Activated T-cell treated with anti-CD3 and anti-CD28 coated beads, Interleukin-2, amount 50 U/mL, for 4 hours (primary cell): Measurements from ENCODE around the gene ELFN1. TPM values are rescaled to one million over a fixed set of nuclear protein-coding genes. Genes with fewer than 3 reads are reported as not detected.

Experiments
- ATAC-seq, 2 donors: fragments of 200-7000 bp; cut with Tn5 transposase; one replicate each; pipeline ENCODE4 v1.10.0; 2021
- DNase-seq: peaks from one replicate; pipeline ENCODE4 v3.0.0-alpha.2; 2020
- H3K27me3 Mint-ChIP-seq: one replicate; pipeline ENCODE4 v1.8.0; 2021; ENCODE audit warnings: low read depth, mixed read lengths
- H3K36me3 Mint-ChIP-seq: one replicate; pipeline ENCODE4 v1.8.0; 2022; ENCODE audit warnings: mixed read lengths; ENCODE audit not compliant: insufficient read depth
- H3K4me1 Mint-ChIP-seq: one replicate; pipeline ENCODE4 v1.8.0; 2021; ENCODE audit warnings: low read depth, mixed read lengths
- H3K4me3 Mint-ChIP-seq: one replicate; pipeline ENCODE4 v1.8.0; 2021; ENCODE audit warnings: mild to moderate bottlenecking, moderate library complexity, mixed read lengths
- H3K9me3 Mint-ChIP-seq: one replicate; pipeline ENCODE4 v1.8.0; 2021; ENCODE audit warnings: mixed read lengths
- total RNA-seq, 3 donors: library from RNA; stranded (reverse); gene quantifications; one replicate each; pipeline ENCODE4 v1.2.1, GENCODE V29; 2021

The ELFN1 gene
- total RNA-seq, 3 donors from 2014 or later, result 0.11 to 0.13 (median 0.13) TPM

DNA sequence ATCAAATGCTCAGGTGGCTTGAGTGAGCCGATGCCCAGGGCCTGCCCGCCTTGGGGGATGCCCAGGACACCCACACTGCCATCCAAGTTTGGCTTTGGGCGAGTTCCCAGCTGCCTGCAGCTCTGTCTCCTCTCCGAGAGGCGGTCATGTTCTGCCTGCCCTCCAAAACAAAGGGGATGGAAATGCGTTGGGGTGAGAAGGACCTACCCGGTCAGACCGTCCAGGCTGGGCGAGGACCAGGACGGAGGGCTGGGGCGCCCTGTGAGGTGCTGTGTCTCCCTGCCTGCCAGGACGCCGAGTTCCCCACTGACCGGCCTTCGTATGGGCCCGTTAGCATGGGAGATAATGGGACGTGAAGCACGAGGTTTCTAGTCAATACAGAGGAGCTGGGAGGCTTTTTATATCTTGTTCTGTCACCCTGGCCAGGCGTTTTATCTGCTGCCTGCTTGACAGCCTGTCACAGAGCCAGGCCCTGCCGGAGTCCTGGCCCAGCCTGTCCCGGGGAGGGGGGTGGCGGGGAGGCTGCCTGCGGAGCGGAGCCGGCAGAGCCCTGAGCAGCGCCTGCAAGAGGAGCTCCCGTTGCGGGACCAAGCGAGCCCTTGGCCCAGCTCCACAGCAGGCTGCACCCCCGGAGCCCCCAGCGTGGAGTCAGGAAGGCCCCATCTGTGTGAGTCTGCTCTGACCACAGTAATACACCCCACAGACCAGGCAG is 22.0 kb upstream of the ELFN1 start:
- no peak for DNase-seq
- Mint-ChIP-seq H3K27me3 (peaks cover 17% of the 10 kb centered on the region), H3K9me3 (no peaks in the 10 kb centered on the region), H3K36me3 (no peaks in the 10 kb centered on the region), H3K4me1 (no peaks in the 10 kb centered on the region), H3K4me3 (no peak overlapping the region)
- ATAC-seq, result no peak

DNA sequence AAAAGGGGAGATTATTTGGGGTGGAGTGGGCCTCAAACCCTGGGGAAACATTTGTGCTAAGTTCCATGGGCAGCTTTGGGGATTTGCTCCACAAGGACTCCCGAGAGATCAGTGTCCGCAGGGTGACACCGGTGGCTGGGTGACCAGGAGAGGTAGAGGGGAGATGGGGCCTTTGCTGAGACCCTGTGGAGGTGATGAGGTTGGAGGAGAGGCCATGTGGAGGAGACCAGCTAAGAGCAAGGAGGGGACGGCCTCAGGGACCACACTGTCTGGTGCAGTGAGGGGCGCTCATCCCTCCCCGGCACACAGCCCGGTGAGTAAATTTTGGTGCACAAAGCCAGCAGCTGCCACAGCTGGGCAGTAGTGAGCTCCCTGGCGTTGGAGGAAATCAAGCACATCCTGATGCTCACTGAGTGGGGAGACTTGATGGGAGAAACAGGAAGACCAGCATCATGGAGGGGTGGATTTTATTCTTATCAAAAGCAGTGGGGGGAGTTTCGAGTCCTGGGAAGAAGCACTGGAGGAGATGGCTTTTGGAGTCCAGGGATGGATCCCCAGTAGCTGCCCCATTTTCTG is 20.2 kb upstream of the ELFN1 start:
- Mint-ChIP-seq H3K36me3 (no peaks in the 10 kb centered on the region), H3K4me3 (no peak overlapping the region), H3K4me1 (no peaks in the 10 kb centered on the region), H3K9me3 (no peaks in the 10 kb centered on the region), H3K27me3 (peaks cover 16% of the 10 kb centered on the region)
- ATAC-seq (no peak), DNase-seq (no peak)

DNA sequence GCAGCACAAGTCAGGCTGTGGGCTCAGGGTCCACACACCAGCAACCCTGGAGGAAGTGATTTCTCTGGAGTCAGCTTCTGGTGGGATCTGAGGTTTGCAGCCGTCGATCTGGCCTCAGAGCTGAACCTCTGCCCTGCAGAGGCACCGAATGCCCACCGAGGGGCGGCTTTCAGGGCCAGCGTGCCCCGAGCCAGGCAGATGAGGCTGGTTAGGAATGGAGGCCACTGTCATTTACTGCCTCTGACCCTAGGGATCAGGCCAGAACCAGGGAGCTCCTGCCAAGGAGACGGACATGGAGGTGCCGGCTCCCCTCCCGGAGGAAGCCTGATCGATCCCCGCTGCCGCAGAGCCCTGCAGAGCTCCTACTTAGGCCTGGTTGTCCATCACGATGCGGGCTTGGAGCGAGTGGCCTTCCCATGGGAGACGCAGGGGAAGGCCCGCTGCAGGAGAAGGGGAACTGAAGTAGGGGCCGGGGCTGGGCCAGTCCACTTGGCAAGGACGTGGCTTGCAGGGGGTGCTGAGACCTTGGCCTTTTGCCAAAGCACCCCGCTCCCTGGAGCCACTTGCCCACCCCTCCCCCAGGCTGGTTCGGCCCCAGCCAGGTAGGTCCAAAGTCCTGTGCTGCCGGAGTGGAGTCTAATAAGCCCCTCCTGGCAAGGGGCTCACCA is 19.6 kb upstream of the ELFN1 start:
- DNase-seq (no peak), ATAC-seq (no peak)
- Mint-ChIP-seq H3K4me1 (no peaks in the 10 kb centered on the region), H3K27me3 (peaks cover 15% of the 10 kb centered on the region), H3K9me3 (no peaks in the 10 kb centered on the region), H3K4me3 (no peak overlapping the region), H3K36me3 (no peaks in the 10 kb centered on the region)

DNA sequence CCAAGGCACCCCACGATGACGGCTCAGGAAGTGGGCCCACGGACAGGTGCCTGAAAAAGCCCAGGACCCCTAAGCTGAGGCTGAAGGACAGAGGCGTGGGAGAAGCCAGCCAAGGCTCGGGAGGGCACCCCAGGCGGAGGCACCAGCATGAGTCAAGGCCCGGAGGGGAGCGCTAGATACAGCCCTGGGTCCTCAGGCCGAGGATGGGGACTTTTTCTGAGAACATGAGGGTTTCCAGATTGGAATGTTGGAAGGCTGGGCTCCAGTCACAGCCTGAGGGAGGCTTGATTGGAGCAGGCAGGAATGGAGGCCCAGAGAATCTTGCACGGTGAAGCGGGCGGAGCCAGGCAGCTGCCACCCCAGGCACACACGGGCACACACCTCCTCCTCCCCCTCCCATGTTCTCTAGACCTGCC is 19.0 kb upstream of the ELFN1 start:
- no peak for DNase-seq

DNA sequence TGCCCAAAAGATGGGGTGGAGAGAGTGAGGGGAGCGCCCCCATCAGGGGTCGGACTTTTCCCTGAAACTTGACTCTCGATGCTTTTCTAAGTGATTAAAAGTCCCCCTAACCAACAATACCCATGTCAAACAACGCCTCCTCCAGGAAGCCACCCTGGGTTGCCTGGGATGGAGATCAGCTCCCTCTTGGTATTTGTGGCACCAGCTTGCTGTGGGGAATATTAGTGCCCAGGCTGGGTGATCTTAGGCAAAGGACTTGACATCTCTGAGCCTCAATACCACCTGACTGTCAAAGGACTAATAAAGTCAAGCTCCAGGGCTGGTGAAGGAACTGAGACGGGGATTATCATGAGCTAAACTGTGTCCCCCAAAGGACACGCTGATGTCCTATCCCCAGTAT is 18.2 kb upstream of the ELFN1 start:
- H3K36me3 Mint-ChIP-seq, result no peaks in the 10 kb centered on the region
- DNase-seq (no peak), ATAC-seq (no peak)

More for the DNA sequence above, 19.0 kb upstream of the ELFN1 start:
- Mint-ChIP-seq H3K36me3 (no peaks in the 10 kb centered on the region), H3K4me1 (no peaks in the 10 kb centered on the region), H3K4me3 (no peak overlapping the region), H3K27me3 (peaks cover 18% of the 10 kb centered on the region), H3K9me3 (no peaks in the 10 kb centered on the region)
- no peak for ATAC-seq

DNA sequence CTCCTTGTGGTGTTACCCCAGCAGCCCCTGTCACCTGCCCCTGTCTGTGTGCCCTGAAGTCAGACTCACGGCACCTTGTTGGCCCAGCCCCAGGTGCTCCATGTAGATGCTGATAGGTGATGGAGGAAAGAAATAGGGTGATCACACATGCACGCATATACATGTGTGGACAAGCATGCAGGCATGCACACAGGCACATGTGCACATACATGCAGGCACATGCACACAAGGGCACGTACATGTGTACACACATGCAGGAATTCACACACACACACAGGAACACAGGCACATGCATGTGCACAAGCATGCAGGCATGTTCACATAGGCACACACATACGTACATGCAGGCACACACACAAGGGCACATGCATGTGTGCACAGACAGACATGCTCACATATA is 16.6 kb upstream of the ELFN1 start:
- Mint-ChIP-seq H3K27me3 (peaks cover 33% of the 10 kb centered on the region), H3K4me1 (no peaks in the 10 kb centered on the region), H3K4me3 (no peak overlapping the region), H3K9me3 (no peaks in the 10 kb centered on the region), H3K36me3 (no peaks in the 10 kb centered on the region)
- no peak for ATAC-seq
- no peak for DNase-seq

More for the DNA sequence above, 18.2 kb upstream of the ELFN1 start:
- no peaks in the 10 kb centered on the region for H3K9me3 Mint-ChIP-seq
- no peak overlapping the region for H3K4me3 Mint-ChIP-seq
- peaks cover 25% of the 10 kb centered on the region for H3K27me3 Mint-ChIP-seq
- no peaks in the 10 kb centered on the region for H3K4me1 Mint-ChIP-seq

DNA sequence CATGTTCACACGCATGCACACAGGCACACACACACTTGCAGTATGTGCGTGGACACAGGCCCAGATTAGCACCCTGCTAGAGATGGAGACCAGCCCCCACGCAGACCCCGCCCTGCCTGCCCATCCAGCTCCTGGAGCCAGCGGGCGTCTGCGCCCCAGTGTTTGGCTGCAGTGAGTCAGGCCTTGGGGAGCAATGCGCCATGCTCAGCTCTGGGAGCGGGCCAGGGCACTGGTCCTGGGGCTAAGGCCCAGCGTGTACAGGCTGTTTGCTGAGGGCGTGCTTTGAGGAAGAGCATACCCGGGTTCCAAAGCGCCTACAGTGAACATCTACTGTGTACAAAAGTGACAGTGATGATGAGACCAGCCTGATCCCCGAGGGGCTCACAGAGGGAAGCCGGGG is 16.0 kb upstream of the ELFN1 start:
- Mint-ChIP-seq H3K4me1 (no peaks in the 10 kb centered on the region), H3K36me3 (no peaks in the 10 kb centered on the region), H3K9me3 (no peaks in the 10 kb centered on the region), H3K4me3 (no peak overlapping the region), H3K27me3 (peaks cover 34% of the 10 kb centered on the region)
- DNase-seq, result no peak
- ATAC-seq, result no peak

DNA sequence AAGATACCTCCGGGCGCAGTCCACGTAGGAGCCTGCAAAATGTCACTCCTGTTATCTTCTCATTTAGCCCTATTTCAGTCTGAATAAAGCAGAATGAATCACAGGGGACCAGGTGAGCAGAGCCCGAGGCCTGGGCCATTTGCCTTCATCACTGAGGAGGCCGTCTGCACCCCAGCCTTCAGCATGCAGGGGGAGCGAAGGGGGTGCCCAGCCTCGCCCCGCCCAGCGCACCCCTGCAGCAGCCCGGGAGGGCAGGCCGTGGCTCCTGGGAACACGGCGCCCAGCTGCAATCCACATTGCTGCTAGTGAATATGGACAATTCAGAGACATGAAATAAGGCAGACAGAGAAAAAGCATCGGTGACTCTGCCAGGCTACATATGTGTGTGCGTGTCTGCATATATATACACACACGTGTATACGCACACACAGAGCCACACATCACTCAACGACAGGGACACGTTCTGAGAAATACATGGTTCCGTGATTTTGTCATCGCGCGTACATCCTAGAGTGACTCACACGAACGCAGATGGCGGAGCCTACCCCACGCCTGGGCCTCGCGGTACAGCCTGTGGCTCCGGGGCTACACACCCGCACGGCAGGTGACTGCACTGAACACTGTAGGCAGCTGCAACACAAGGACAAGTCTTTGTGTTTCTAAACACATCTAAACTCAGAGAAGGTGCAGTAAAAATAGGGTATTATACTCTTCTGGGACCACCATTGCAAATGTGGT is 15.2 kb upstream of the ELFN1 start:
- no peak for ATAC-seq
- Mint-ChIP-seq H3K4me1 (no peaks in the 10 kb centered on the region), H3K4me3 (no peak overlapping the region), H3K27me3 (peaks cover 33% of the 10 kb centered on the region), H3K9me3 (no peaks in the 10 kb centered on the region), H3K36me3 (no peaks in the 10 kb centered on the region)
- DNase-seq, result no peak

DNA sequence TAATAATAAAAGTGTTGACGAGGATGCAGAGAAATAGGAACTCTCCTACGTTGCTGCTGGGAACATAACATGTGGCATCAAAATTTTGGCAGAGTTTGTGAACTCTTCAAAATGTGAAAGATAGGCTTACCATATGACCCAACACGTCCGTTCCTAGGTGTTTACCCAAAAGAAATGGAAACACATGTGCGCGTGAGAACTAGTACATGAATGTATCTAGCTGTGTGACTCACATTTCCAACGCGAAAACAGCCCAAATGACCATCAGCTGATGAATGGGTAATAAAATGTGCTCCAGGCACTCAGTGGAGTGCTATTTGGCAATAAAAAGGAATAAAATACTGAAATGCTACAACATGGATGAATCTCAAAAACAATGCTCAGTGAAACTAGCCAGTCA is 10.4 kb upstream of the ELFN1 start:
- no peaks in the 10 kb centered on the region for H3K9me3 Mint-ChIP-seq
- H3K36me3 Mint-ChIP-seq, result no peaks in the 10 kb centered on the region
- H3K4me3 Mint-ChIP-seq, result no peak overlapping the region
- H3K4me1 Mint-ChIP-seq, result no peaks in the 10 kb centered on the region
- peaks cover 50% of the 10 kb centered on the region for H3K27me3 Mint-ChIP-seq
- no peak for DNase-seq
- no peak for ATAC-seq

DNA sequence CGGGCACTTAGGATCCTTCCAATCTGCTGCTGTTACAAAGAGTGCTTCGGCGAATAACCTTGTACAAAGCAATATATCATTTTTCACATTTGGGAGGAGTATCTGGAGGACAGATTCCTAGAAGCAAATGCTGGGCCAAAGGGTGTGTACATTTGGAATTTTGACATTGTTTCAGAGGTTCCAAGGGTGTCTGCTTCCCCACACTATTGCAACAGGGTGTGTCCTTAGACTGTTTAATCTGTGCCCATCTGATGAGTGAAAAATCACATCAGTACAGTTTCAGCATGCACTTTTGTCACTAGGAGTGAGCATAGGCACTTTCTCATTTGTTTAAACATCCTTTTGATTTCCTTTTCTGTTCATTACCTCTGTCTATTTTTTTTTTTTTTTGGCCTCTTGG is 8.6 kb upstream of the ELFN1 start:
- H3K4me3 Mint-ChIP-seq, result no peak overlapping the region
- no peaks in the 10 kb centered on the region for H3K4me1 Mint-ChIP-seq
- H3K27me3 Mint-ChIP-seq, result peaks cover 43% of the 10 kb centered on the region
- H3K36me3 Mint-ChIP-seq, result no peaks in the 10 kb centered on the region
- DNase-seq (no peak), ATAC-seq (no peak)
- no peaks in the 10 kb centered on the region for H3K9me3 Mint-ChIP-seq

DNA sequence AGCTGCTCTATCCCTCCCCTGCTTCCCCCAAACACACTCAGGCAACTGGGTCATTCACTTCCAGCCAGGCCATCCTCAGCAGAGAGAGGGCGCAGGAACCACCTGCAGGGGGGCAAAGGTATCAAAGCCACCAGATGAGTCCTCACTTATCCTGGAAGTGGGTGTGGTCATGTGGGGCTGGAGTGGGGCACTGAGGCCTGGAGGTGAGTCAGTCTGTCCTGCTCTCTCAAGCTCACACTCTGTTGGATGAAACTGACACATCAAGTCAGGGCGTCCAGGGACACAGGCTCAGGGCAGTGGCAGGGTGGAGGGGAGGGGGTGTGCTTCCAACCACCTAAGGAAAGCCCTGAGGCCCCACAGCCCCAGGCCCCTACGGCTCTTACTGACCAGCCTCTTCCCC is 8.0 kb upstream of the ELFN1 start:
- Mint-ChIP-seq H3K9me3 (no peaks in the 10 kb centered on the region), H3K36me3 (no peaks in the 10 kb centered on the region), H3K27me3 (peaks cover 41% of the 10 kb centered on the region), H3K4me3 (no peak overlapping the region), H3K4me1 (peaks cover 2% of the 10 kb centered on the region)
- no peak for ATAC-seq
- no peak for DNase-seq

DNA sequence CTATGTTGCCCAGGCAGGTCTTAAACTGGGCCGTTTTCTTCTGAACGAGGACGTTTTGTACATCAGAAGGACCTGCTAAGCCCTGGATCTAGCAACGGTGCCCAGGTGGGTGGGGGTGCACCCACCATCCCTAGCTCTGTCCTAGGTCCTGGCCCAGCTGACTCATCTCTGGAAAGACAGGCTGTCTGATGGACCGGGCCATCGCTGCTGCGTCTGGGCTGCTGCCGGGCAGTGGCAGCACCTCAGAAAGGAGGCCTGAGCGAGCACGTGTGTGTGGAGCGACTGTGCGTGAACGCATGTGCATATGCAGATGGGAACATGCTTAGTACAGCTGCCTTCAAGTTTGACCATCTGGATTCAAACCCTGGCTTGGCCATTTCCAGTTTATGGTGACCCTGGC is 7.3 kb upstream of the ELFN1 start:
- Mint-ChIP-seq H3K36me3 (no peaks in the 10 kb centered on the region), H3K4me1 (peaks cover 2% of the 10 kb centered on the region), H3K27me3 (peaks cover 37% of the 10 kb centered on the region), H3K9me3 (no peaks in the 10 kb centered on the region), H3K4me3 (no peak overlapping the region)
- DNase-seq, result no peak
- no peak for ATAC-seq

DNA sequence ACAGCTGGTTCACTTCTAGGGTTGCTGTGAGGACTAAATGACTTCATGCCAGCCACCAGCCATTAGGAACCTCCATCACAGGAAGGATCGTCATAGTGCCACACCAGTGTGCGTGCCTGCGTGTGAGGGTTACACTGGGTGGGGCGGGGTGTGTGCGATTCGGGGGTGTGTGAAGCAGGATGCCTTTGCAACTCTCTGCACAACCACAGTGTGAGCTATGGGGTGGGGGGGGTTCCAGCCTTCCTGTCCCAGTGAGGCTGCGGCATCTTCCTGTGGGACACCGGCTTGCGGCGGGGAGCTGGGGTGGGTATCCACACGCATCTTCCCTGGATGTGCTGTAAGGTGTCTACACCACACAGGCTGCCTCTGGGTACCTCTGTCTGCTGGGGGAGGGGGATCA is 6.9 kb upstream of the ELFN1 start:
- Mint-ChIP-seq H3K36me3 (no peaks in the 10 kb centered on the region), H3K4me3 (no peak overlapping the region), H3K27me3 (peaks cover 38% of the 10 kb centered on the region), H3K4me1 (peaks cover 5% of the 10 kb centered on the region), H3K9me3 (no peaks in the 10 kb centered on the region)
- no peak for DNase-seq
- no peak for ATAC-seq

DNA sequence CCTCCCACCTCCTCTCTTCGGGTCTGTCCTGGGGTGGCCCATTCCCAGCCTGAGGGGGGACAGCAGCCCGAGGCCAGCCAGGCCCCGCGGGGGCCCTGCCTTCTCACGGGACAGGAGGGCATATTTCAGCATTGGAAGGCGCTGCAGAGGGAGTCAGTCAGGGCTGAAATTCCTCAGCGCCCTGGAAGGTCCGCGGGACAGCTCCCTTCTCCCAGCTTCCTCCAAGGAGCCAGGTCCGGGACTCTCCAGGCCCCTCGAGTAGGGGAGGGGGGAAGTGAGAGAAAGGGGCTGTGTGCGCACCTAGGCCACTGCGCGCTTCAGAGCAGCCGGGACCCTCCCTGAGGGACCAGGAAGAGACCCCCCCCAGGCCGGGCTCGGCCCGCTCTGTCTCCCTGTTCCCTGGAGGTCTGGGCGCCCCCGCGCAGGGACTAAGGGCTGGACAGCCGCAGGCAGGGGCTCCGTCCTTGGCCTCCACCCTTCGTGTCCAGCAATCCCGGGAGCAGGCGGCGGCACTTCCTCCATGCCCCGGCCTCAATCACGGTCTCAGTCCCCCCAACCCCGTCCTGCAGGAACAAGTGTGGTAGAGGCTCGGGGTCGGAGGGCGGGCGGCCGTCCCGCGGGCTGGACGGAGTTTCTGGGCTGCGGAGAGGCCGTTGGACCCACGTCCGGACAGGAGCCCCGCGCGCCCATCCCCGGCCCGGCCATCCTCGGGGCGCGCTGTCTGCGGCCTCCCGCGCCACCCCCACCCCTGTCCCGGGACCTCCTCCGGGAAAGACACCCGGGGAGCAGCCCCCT is 6.0 kb upstream of the ELFN1 start:
- Mint-ChIP-seq H3K4me1 (peaks cover 10% of the 10 kb centered on the region), H3K4me3 (no peak overlapping the region), H3K36me3 (no peaks in the 10 kb centered on the region), H3K27me3 (peaks cover 42% of the 10 kb centered on the region), H3K9me3 (no peaks in the 10 kb centered on the region)
- ATAC-seq, result no peak
- DNase-seq, result no peak
